H9 (cell line): ENCODE data around the gene ANAPC2. TPM values are rescaled to one million over a fixed set of nuclear protein-coding genes. Genes with fewer than 3 reads are reported as not detected.

Experiments
- DNase-seq: peaks from one replicate; pipeline ENCODE4 v3.0.0-alpha.2; 2017
- H2AFZ ChIP-seq: one replicate; pipeline ENCODE4 v1.6.1; 2013; ENCODE audit warnings: mild to moderate bottlenecking, low read length, control low read depth, moderate library complexity
- H2AK5ac ChIP-seq: 2 replicates; pipeline ENCODE4 v1.6.1; 2013; ENCODE audit warnings: low read length, control low read depth, mixed read lengths; ENCODE audit not compliant: insufficient read length
- H2BK120ac ChIP-seq: one replicate; pipeline ENCODE4 v1.6.1; 2013; ENCODE audit warnings: low read depth, mild to moderate bottlenecking, low read length, control low read depth, inconsistent platforms; ENCODE audit not compliant: poor library complexity, severe bottlenecking
- H2BK12ac ChIP-seq: 2 replicates; pipeline ENCODE4 v1.6.1; 2013; ENCODE audit warnings: low read length, control low read depth, mixed read lengths, low read depth; ENCODE audit not compliant: insufficient read length
- H2BK15ac ChIP-seq: 2 replicates; pipeline ENCODE4 v1.6.1; 2013; ENCODE audit warnings: low read depth, low read length, control low read depth
- H2BK20ac ChIP-seq: one replicate; pipeline ENCODE4 v1.6.1; 2013; ENCODE audit warnings: low read depth, mild to moderate bottlenecking, low read length, control low read depth, inconsistent platforms; ENCODE audit not compliant: poor library complexity, severe bottlenecking
- H2BK5ac ChIP-seq: 2 replicates; pipeline ENCODE4 v1.6.1; 2013; ENCODE audit warnings: low read length, control low read depth, mixed read lengths; ENCODE audit not compliant: insufficient read length
- H3K14ac ChIP-seq: 2 replicates; pipeline ENCODE4 v1.6.1; 2013; ENCODE audit warnings: low read length, control low read depth; ENCODE audit not compliant: insufficient read depth
- H3K18ac ChIP-seq: 2 replicates; pipeline ENCODE4 v1.6.1; 2013; ENCODE audit warnings: low read depth, mild to moderate bottlenecking, mixed read lengths, low read length, control low read depth; ENCODE audit not compliant: insufficient read length
- H3K23ac ChIP-seq: 2 replicates; pipeline ENCODE4 v1.6.1; 2013; ENCODE audit warnings: low read length, control low read depth, mixed read lengths, low read depth; ENCODE audit not compliant: insufficient read length
- H3K23me2 ChIP-seq: 2 replicates; pipeline ENCODE4 v1.6.1; 2013; ENCODE audit warnings: low read depth, mild to moderate bottlenecking, mixed read lengths, low read length, control low read depth; ENCODE audit not compliant: insufficient read length, poor library complexity, severe bottlenecking
- H3K27ac ChIP-seq: 2 replicates; pipeline ENCODE4 v1.5.1; 2013; ENCODE audit warnings: low read length, control low read depth, mixed read lengths, low read depth; ENCODE audit not compliant: insufficient read length
- H3K27me3 ChIP-seq: 2 replicates; pipeline ENCODE4 v1.6.1; 2013; ENCODE audit warnings: low read length, control low read depth, inconsistent platforms; ENCODE audit not compliant: insufficient read depth
- H3K4ac ChIP-seq: 2 replicates; pipeline ENCODE4 v1.6.1; 2013; ENCODE audit warnings: low read depth, mild to moderate bottlenecking, control low read depth, inconsistent platforms, low read length, moderate library complexity
- H3K4me1 ChIP-seq: 2 replicates; pipeline ENCODE4 v1.6.1; 2013; ENCODE audit warnings: low read length, control low read depth, inconsistent platforms; ENCODE audit not compliant: insufficient read depth
- H3K4me2 ChIP-seq: 2 replicates; pipeline ENCODE4 v1.6.1; 2013; ENCODE audit warnings: low read length, control low read depth, mixed read lengths; ENCODE audit not compliant: insufficient read length, insufficient read depth
- H3K56ac ChIP-seq: 2 replicates; pipeline ENCODE4 v1.6.1; 2013; ENCODE audit warnings: low read depth, mild to moderate bottlenecking, mixed read lengths, low read length, control low read depth; ENCODE audit not compliant: insufficient read length
- H3K79me1 ChIP-seq: 2 replicates; pipeline ENCODE4 v1.6.1; 2013; ENCODE audit warnings: low read depth, mild to moderate bottlenecking, moderate library complexity, low read length, control low read depth, inconsistent platforms; ENCODE audit not compliant: insufficient read depth, poor library complexity, severe bottlenecking
- H3K79me2 ChIP-seq: 2 replicates; pipeline ENCODE4 v1.6.1; 2013; ENCODE audit warnings: low read length, control low read depth, inconsistent platforms; ENCODE audit not compliant: insufficient read depth
- H3K9ac ChIP-seq: 2 replicates; pipeline ENCODE4 v1.6.1; 2013; ENCODE audit warnings: low read length, control low read depth, mixed read lengths; ENCODE audit not compliant: insufficient read length; ENCODE audit errors: extremely low read depth
- H3K9me3 ChIP-seq: one replicate; pipeline ENCODE4 v1.6.1; 2013; ENCODE audit warnings: low read depth, low read length, inconsistent platforms; ENCODE audit not compliant: control insufficient read depth
- H3T11ph ChIP-seq: one replicate; pipeline ENCODE4 v1.6.1; 2013; ENCODE audit warnings: mild to moderate bottlenecking, low read length, control low read depth, inconsistent platforms
- H4K20me1 ChIP-seq: one replicate; pipeline ENCODE4 v1.6.1; 2013; ENCODE audit not compliant: control insufficient read depth, insufficient read length, insufficient read depth
- H4K5ac ChIP-seq: 2 replicates; pipeline ENCODE4 v1.6.1; 2013; ENCODE audit warnings: low read depth, mild to moderate bottlenecking, mixed read lengths, low read length, control low read depth; ENCODE audit not compliant: insufficient read length
- H4K8ac ChIP-seq: replicated peaks from 2 replicates; pipeline ENCODE4 v1.6.1; 2013; ENCODE audit warnings: low read length, control low read depth, mixed read lengths, low read depth; ENCODE audit not compliant: insufficient read length
- H4K91ac ChIP-seq: 2 replicates; pipeline ENCODE4 v1.6.1; 2013; ENCODE audit warnings: low read depth, mild to moderate bottlenecking, moderate library complexity, mixed read lengths, low read length, control low read depth; ENCODE audit not compliant: insufficient read length
- H3K27ac Mint-ChIP-seq, 3 experiments: 2 replicates in 2 of 3; 3 replicates in 1 of 3; pipeline ENCODE4 v1.8.0; 2020 to 2021; ENCODE audit warnings: mixed read lengths in 3 of 3, mild to moderate bottlenecking in 1 of 3, moderate library complexity in 1 of 3
- H3K27me3 Mint-ChIP-seq: 2 replicates; pipeline ENCODE4 v1.8.0; 2021; ENCODE audit warnings: low read depth, mild to moderate bottlenecking, moderate library complexity, mixed read lengths
- H3K36me3 Mint-ChIP-seq, 3 experiments: 2 replicates in 2 of 3; 3 replicates in 1 of 3; pipeline ENCODE4 v1.8.0; 2020 to 2021; ENCODE audit warnings: low read depth in 3 of 3, mixed read lengths in 3 of 3; ENCODE audit not compliant: insufficient read depth in 1 of 3
- H3K4me1 Mint-ChIP-seq, 2 experiments: 2 replicates each; pipeline ENCODE4 v1.8.0; 2020; ENCODE audit warnings: mixed read lengths in 2 of 2
- H3K4me3 Mint-ChIP-seq, 2 experiments: 2 replicates in 1 of 2; 3 replicates in 1 of 2; pipeline ENCODE4 v1.8.0; 2020 to 2021; ENCODE audit warnings: mild to moderate bottlenecking in 2 of 2, mixed read lengths in 2 of 2, moderate library complexity in 1 of 2
- H3K9me3 Mint-ChIP-seq, 2 experiments: 2 replicates in 1 of 2; 3 replicates in 1 of 2; pipeline ENCODE4 v1.8.0; 2020; ENCODE audit warnings: mild to moderate bottlenecking in 2 of 2, mixed read lengths in 2 of 2, moderate library complexity in 1 of 2
- CTCF ChIP-seq: fragments of 200-600 bp; sonication (generic); conservative IDR thresholded peaks from 3 replicates; pipeline ENCODE4 v1.8.0; 2021; ENCODE audit warnings: antibody characterized with exemption, mild to moderate bottlenecking
- WGBS: extraction: QIAGEN DNeasy Blood & Tissue Kit; methylation state at CpG from one replicate; pipeline ENCODE4 v1.1.7; 2013; ENCODE audit warnings: missing lambda C conversion rate, low lambda C conversion rate, mixed read lengths; ENCODE audit not compliant: insufficient read length; ENCODE audit errors: extremely low coverage; 5-methylcytosine and 5-hydroxymethylcytosine counted together
- total RNA-seq: library from RNA; stranded (reverse); gene quantifications from 2 replicates; pipeline ENCODE4 v1.2.1, GENCODE V29; 2021

ANAPC2 gene
- total RNA-seq, 1 experiment from 2014 or later = 54.8 TPM

GRCh38 chr9:137232510-137232909 is 44.1 kb upstream of the ANAPC2 start:
- no peaks in the 10 kb centered on the region for H4K20me1 ChIP-seq
- H3K9me3 Mint-ChIP-seq = no peaks in the 10 kb centered on the region
- H3K23me2 ChIP-seq = no peaks in the 10 kb centered on the region
- H2BK20ac ChIP-seq = no peak overlapping the region
- H3K4me1 ChIP-seq = peaks cover 3% of the 10 kb centered on the region; the same call in 1 of the 2 replicates
- WGBS = no CpG with 5 or more reads among the region's 24 CpGs
- peaks cover 7 to 13% of the 10 kb centered on the region in 2 experiments for H3K4me1 Mint-ChIP-seq
- no peak overlapping the region for H3K27ac ChIP-seq
- no peaks in the 10 kb centered on the region for H3K36me3 Mint-ChIP-seq
- DNase-seq = no peak
- peak overlapping the region; percentile 71; the same call in 1 of the 2 replicates for H2BK15ac ChIP-seq
- no peak overlapping the region for H3K18ac ChIP-seq
- no peak overlapping the region for H2AFZ ChIP-seq
- H3K23ac ChIP-seq = no peak overlapping the region
- H3K27me3 Mint-ChIP-seq = peaks cover 7% of the 10 kb centered on the region
- H3K4me3 Mint-ChIP-seq = no peak overlapping the region
- no peak overlapping the region for H4K91ac ChIP-seq
- TF ChIP-seq CTCF = no peak
- no peak overlapping the region for H3K14ac ChIP-seq
- H3K79me2 ChIP-seq = no peaks in the 10 kb centered on the region
- H3K4me2 ChIP-seq = no peak overlapping the region
- no peaks in the 10 kb centered on the region for H3K9me3 ChIP-seq
- no peaks in the 10 kb centered on the region for H3K27me3 ChIP-seq
- no peak overlapping the region for H3T11ph ChIP-seq
- no peaks in the 10 kb centered on the region for H3K79me1 ChIP-seq
- no peak overlapping the region for H4K5ac ChIP-seq
- no peak overlapping the region for H3K56ac ChIP-seq
- no peak overlapping the region for H3K9ac ChIP-seq
- no peak overlapping the region for H2BK12ac ChIP-seq
- H2BK120ac ChIP-seq = no peak overlapping the region
- no peak overlapping the region for H3K4ac ChIP-seq
- H3K27ac Mint-ChIP-seq = no peak overlapping the region
- H4K8ac ChIP-seq = no peak overlapping the region
- no peak overlapping the region for H2BK5ac ChIP-seq
- no peak overlapping the region for H2AK5ac ChIP-seq
